HepG2 (cell line): Measurements from ENCODE around the gene TERC. TPM values are rescaled to one million over a fixed set of nuclear protein-coding genes. Genes with fewer than 3 reads are reported as not detected.

ENCODE experiments used
- CEBPG ChIP-seq: IDR thresholded peaks from 2 replicates; pipeline ENCODE4 v1.6.1; 2016
- GFI1 ChIP-seq: sonication (generic); formaldehyde crosslinking; IDR thresholded peaks from 2 replicates; pipeline ENCODE4 v1.5.0; 2020; ENCODE audit warnings: missing genetic modification reagents, mild to moderate bottlenecking, borderline replicate concordance
- MATR3 ChIP-seq: sonication (generic); formaldehyde crosslinking; IDR thresholded peaks from 2 replicates; pipeline ENCODE4 v1.4.0; 2020; ENCODE audit warnings: missing genetic modification reagents
- RAD51 ChIP-seq: fragments of 450-650 bp; IDR thresholded peaks from 2 replicates; pipeline ENCODE4 v1.6.1; 2016; ENCODE audit warnings: borderline replicate concordance
- SIN3B ChIP-seq: fragments of 150-350 bp; IDR thresholded peaks from 2 replicates; pipeline ENCODE4 v1.6.1; 2014; ENCODE audit warnings: low read length
- TCF7 ChIP-seq: sonication (generic); IDR thresholded peaks from 2 replicates; pipeline ENCODE4 v1.6.1; 2016; ENCODE audit warnings: antibody characterized with exemption, low read depth
- TCF7L2 ChIP-seq: IDR thresholded peaks from 2 replicates; pipeline ENCODE4 v1.6.1; 2011; ENCODE audit warnings: mild to moderate bottlenecking, low read depth, low read length, moderate library complexity
- ZNF142 ChIP-seq: sonication (generic); formaldehyde crosslinking; IDR thresholded peaks from 2 replicates; pipeline ENCODE4 v1.4.0; 2020; ENCODE audit warnings: missing genetic modification reagents
- ZNF160 ChIP-seq: sonication (generic); formaldehyde crosslinking; IDR thresholded peaks from 2 replicates; pipeline ENCODE4 v1.8.0; 2022; ENCODE audit warnings: mild to moderate bottlenecking, inconsistent platforms, missing genetic modification reagents
- ZNF350 ChIP-seq: sonication (generic); formaldehyde crosslinking; IDR thresholded peaks from 2 replicates; pipeline ENCODE4 v1.4.0; 2020; ENCODE audit warnings: mild to moderate bottlenecking, low read depth, missing genetic modification reagents, borderline replicate concordance
- ZNF44 ChIP-seq: sonication (generic); formaldehyde crosslinking; IDR thresholded peaks from 2 replicates; pipeline ENCODE4 v1.5.1; 2020; ENCODE audit warnings: mild to moderate bottlenecking, missing genetic modification reagents
- ZNF468 ChIP-seq: sonication (generic); formaldehyde crosslinking; IDR thresholded peaks from 2 replicates; pipeline ENCODE4 v1.8.0; 2022; ENCODE audit warnings: mild to moderate bottlenecking, moderate library complexity, missing genetic modification reagents
- ZNF510 ChIP-seq: sonication (generic); formaldehyde crosslinking; IDR thresholded peaks from 2 replicates; pipeline ENCODE4 v1.4.0; 2020; ENCODE audit warnings: low read depth, mild to moderate bottlenecking, missing genetic modification reagents
- ZNF615 ChIP-seq: sonication (generic); formaldehyde crosslinking; IDR thresholded peaks from 2 replicates; pipeline ENCODE4 v1.5.0; 2020; ENCODE audit warnings: mild to moderate bottlenecking, missing genetic modification reagents, borderline replicate concordance
- ZNF724P ChIP-seq: sonication (generic); formaldehyde crosslinking; IDR thresholded peaks from 2 replicates; pipeline ENCODE4 v1.8.0; 2022; ENCODE audit warnings: missing genetic modification reagents, borderline replicate concordance
- ZNF883 ChIP-seq: sonication (generic); formaldehyde crosslinking; IDR thresholded peaks from 2 replicates; pipeline ENCODE4 v1.5.1; 2020; ENCODE audit warnings: mild to moderate bottlenecking, missing genetic modification reagents; ENCODE audit errors: not compliant biosample characterization
- polyA plus RNA-seq, 8 experiments: library from polyadenylated mRNA; depleted of rRNA in 3 of 8; stranded (reverse) in 7 of 8; unstranded in 1 of 8; fragments of >200 nt; fragmentation: Illumina TruSeq in 4 of 8; extraction: Trizol in 4 of 8; gene quantifications; 2 replicates each; pipeline versions ENCODE4 v1.2.1 to v1.2.3, GENCODE V29; 2011 to 2016; ENCODE audit warnings: low read depth in 4 of 8, missing spikeins in 1 of 8, mixed read lengths in 1 of 8; ENCODE audit not compliant: insufficient read depth in 1 of 8
- total RNA-seq, 5 experiments: library from RNA; depleted of rRNA; stranded (reverse); fragments of >200 nt; fragmentation: Illumina TruSeq; extraction: Trizol; gene quantifications; 2 replicates each; pipeline ENCODE4 v1.2.3, GENCODE V29; 2016; ENCODE audit warnings: low read depth in 1 of 5
- TF ChIP-seq, protein P1 (sequence below): sonication (generic); formaldehyde crosslinking; IDR thresholded peaks from 2 replicates; pipeline ENCODE4 v1.4.0; 2020; ENCODE audit warnings: missing genetic modification reagents, low read depth, mild to moderate bottlenecking, borderline replicate concordance
- TF ChIP-seq, protein P2 (sequence below): sonication (generic); formaldehyde crosslinking; IDR thresholded peaks from 2 replicates; pipeline ENCODE4 v1.4.0; 2020; ENCODE audit warnings: mild to moderate bottlenecking, missing genetic modification reagents

TERC gene
- total and polyA plus RNA-seq, 2 of the 13 experiments (the other 11 are each of a cell fraction or from before 2014, with no cell fraction given), result 1.3 to 74.6 TPM

DNA sequence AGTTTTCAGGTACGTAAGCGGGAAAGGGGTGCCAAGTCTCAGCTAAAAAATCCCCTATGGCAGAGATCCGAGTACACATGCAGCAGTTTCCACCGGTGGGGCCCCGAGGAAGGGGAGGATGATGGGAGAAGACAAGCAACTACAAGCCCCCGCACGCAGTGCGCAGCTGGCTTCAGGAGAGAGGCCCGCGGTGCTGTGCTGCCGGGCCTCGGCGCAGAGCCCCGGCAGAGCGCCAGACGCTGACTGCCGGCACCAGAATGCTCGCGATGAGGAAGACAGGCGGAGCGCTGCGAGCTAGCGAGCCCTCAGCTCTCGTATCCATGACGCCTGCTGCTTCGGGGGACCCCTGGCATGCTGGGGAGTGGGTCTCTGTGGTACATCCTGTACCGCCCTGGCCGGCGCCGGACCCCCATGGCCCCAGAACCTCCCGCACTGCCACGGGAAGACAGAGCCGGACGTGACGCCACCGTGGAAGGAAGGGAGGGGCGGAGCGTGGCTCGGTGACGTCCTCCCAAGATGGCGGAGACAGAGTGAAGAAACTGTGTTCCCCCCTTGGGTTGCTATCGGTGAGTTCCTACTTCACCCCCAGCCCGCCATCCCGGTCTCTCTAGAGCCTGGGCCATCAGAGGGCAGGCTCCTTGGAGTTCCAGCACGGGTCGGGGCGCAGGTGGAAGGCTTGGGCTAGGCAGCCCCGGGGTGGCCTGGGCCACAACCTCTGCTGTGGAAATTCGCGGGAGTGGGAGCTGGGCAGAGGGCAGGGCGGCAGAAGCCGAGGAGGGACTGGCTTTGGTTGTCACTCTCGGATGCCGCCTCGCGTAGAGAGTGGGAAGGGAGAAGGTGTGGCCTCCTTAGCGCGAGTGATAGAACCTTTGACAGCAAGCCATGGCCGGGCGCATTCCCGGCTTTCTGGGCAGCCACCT, 8.3 kb upstream of the TERC start, which contains the start of gene MYNN (continued):
- peak; percentile 69 for TF ChIP-seq ZNF142
- TF ChIP-seq ZNF883 (CRISPR knock-in tag), result peak; percentile 85
- TF ChIP-seq CEBPG (CRISPR knock-in tag), result peak; percentile 52; the same call in 1 of the 2 replicates
- peak; percentile 68; the same call in 1 of the 2 replicates for TF ChIP-seq ZNF160
- TF ChIP-seq TCF7, result no peak
- peak; percentile 73 for TF ChIP-seq SIN3B
- TF ChIP-seq RAD51, result no peak
- TF ChIP-seq ZNF724P (CRISPR knock-in tag), result no peak
- TF ChIP-seq ZNF615, result no peak
- peak; percentile 56; the same call in 1 of the 2 replicates for TF ChIP-seq GFI1 (CRISPR knock-in tag)
- TF ChIP-seq, protein P1, sequence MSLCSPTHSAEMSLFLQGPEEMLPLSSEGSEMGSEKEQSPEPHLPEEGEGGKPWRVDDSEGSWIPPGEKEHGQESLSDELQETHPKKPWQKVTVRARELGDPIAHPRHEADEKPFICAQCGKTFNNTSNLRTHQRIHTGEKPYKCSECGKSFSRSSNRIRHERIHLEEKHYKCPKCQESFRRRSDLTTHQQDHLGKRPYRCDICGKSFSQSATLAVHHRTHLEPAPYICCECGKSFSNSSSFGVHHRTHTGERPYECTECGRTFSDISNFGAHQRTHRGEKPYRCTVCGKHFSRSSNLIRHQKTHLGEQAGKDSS, result peak; percentile 12; the same call in 1 of the 2 replicates
- no peak for TF ChIP-seq TCF7L2
- TF ChIP-seq, protein P2, sequence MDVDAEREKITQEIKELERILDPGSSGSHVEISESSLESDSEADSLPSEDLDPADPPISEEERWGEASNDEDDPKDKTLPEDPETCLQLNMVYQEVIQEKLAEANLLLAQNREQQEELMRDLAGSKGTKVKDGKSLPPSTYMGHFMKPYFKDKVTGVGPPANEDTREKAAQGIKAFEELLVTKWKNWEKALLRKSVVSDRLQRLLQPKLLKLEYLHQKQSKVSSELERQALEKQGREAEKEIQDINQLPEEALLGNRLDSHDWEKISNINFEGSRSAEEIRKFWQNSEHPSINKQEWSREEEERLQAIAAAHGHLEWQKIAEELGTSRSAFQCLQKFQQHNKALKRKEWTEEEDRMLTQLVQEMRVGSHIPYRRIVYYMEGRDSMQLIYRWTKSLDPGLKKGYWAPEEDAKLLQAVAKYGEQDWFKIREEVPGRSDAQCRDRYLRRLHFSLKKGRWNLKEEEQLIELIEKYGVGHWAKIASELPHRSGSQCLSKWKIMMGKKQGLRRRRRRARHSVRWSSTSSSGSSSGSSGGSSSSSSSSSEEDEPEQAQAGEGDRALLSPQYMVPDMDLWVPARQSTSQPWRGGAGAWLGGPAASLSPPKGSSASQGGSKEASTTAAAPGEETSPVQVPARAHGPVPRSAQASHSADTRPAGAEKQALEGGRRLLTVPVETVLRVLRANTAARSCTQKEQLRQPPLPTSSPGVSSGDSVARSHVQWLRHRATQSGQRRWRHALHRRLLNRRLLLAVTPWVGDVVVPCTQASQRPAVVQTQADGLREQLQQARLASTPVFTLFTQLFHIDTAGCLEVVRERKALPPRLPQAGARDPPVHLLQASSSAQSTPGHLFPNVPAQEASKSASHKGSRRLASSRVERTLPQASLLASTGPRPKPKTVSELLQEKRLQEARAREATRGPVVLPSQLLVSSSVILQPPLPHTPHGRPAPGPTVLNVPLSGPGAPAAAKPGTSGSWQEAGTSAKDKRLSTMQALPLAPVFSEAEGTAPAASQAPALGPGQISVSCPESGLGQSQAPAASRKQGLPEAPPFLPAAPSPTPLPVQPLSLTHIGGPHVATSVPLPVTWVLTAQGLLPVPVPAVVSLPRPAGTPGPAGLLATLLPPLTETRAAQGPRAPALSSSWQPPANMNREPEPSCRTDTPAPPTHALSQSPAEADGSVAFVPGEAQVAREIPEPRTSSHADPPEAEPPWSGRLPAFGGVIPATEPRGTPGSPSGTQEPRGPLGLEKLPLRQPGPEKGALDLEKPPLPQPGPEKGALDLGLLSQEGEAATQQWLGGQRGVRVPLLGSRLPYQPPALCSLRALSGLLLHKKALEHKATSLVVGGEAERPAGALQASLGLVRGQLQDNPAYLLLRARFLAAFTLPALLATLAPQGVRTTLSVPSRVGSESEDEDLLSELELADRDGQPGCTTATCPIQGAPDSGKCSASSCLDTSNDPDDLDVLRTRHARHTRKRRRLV (CRISPR knock-in tag), result peak; percentile 94
- TF ChIP-seq ZNF350 (CRISPR knock-in tag), result peak; percentile 92
- no peak for TF ChIP-seq ZNF510 (CRISPR knock-in tag)
- no peak for TF ChIP-seq ZNF468 (CRISPR knock-in tag)
- no peak for TF ChIP-seq MATR3 (CRISPR knock-in tag)
- no peak; the same call in none of the 2 replicates for TF ChIP-seq ZNF44 (CRISPR knock-in tag)
